ENCODE measurements around the gene TDRD3. TPM values are rescaled to one million over a fixed set of nuclear protein-coding genes. Genes with fewer than 3 reads are reported as not detected.
A peak's percentile ranks its signal among the peaks of the same experiment; 100 is the strongest.

TDRD3 gene
- polyA plus RNA-seq, 1 experiment, result 10.8 TPM

DNA sequence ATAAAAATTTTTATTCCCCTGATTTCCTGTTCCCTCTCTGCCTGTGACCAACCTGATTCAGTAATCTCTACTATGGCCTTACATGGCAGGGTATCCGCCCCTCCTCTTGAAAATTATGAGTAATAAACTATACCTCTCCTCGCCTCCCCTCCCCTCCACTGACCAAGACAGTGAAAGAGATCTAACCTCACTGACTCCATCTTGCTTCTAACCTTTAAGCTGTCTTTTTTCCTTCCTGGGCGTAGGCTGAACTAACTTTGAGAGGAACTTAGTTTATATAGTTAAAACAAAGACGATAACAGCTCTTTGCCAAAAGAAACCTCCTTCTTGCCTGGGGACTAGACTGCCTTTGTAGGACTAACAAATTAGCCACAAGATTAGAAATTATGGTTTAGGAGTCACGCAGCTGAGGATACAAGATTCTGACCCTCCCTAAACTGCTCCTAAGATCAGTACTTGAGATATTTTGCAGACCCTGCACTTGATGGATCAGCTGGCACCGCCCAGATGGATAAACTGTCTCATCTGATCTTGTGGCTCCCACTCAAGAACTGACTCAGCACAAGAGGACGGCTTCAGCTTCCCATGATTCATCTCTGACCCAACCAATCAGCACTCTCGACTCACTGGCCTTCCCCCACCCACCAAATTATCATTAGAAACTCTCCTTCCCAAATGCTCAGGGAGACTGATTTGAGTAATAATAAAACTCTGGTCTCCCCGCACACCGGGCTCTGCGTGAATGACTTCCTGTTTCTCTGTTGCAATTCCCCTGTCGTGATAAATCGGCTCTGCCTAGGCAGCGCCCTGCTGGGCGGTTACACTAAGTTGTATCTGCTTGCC lies 187.1 kb downstream of the TDRD3 start:
- POLR2A ChIA-PET, result no interaction called here

GRCh38 chr13:60584976-60585375 lies 188.0 kb downstream of the TDRD3 start:
- DNase-seq (ENCODE audit: low read depth, low spot score), result no peak
- H3K27me3 ChIP-seq (ENCODE audit: control insufficient read depth, insufficient read depth, low read length), result no peaks in the 10 kb centered on the region
- ChIA-PET CTCF (no interaction called here), POLR2A (no interaction called here)
- no peak overlapping the region for H3K27ac ChIP-seq (ENCODE audit: low read depth, low read length)
- no peak overlapping the region for H3K4me3 ChIP-seq (ENCODE audit: low read depth, low read length)
- TF ChIP-seq, protein P1, sequence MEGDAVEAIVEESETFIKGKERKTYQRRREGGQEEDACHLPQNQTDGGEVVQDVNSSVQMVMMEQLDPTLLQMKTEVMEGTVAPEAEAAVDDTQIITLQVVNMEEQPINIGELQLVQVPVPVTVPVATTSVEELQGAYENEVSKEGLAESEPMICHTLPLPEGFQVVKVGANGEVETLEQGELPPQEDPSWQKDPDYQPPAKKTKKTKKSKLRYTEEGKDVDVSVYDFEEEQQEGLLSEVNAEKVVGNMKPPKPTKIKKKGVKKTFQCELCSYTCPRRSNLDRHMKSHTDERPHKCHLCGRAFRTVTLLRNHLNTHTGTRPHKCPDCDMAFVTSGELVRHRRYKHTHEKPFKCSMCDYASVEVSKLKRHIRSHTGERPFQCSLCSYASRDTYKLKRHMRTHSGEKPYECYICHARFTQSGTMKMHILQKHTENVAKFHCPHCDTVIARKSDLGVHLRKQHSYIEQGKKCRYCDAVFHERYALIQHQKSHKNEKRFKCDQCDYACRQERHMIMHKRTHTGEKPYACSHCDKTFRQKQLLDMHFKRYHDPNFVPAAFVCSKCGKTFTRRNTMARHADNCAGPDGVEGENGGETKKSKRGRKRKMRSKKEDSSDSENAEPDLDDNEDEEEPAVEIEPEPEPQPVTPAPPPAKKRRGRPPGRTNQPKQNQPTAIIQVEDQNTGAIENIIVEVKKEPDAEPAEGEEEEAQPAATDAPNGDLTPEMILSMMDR (IDR thresholded peaks at IDR 0.05; ENCODE audit: low read depth, low read length), result no peak
- peaks cover 4% of the 10 kb centered on the region for H3K9me3 ChIP-seq (ENCODE audit: control insufficient read depth, insufficient read depth, low read length)

More for the DNA sequence above, 187.1 kb downstream of the TDRD3 start:
- H3K27ac ChIP-seq (ENCODE audit: low read depth, low read length), result no peak overlapping the region
- no peaks in the 10 kb centered on the region for H3K27me3 ChIP-seq (ENCODE audit: control insufficient read depth, insufficient read depth, low read length)
- peak; percentile 29 for DNase-seq (ENCODE audit: low read depth, low spot score)
- H3K9me3 ChIP-seq (ENCODE audit: control insufficient read depth, insufficient read depth, low read length), result peaks cover 4% of the 10 kb centered on the region
- CTCF ChIA-PET, result no interaction called here
- no peak overlapping the region for H3K4me3 ChIP-seq (ENCODE audit: low read depth, low read length)
- TF ChIP-seq, protein P1 (IDR thresholded peaks at IDR 0.05; ENCODE audit: low read depth, low read length), result no peak

- no peak for DNase-seq (ENCODE audit: low read depth, low spot score)
- TF ChIP-seq, protein P1 (IDR thresholded peaks at IDR 0.05; ENCODE audit: low read depth, low read length), result no peak
- Histone ChIP-seq H3K27ac (ENCODE audit: low read depth, low read length) (no peak overlapping the region), H3K27me3 (ENCODE audit: control insufficient read depth, insufficient read depth, low read length) (no peaks in the 10 kb centered on the region), H3K4me3 (ENCODE audit: low read depth, low read length) (no peak overlapping the region), H3K9me3 (ENCODE audit: control insufficient read depth, insufficient read depth, low read length) (no peaks in the 10 kb centered on the region)
- POLR2A ChIA-PET, result no interaction called here
- CTCF ChIA-PET, result no interaction called here
Observed at GRCh38 chr13:60590800-60591747, 194.1 kb downstream of the TDRD3 start.

GRCh38 chr13:60603049-60603448 lies 206.0 kb downstream of the TDRD3 start:
- no peaks in the 10 kb centered on the region for H3K9me3 ChIP-seq (ENCODE audit: control insufficient read depth, insufficient read depth, low read length)
- ChIA-PET CTCF (no interaction called here), POLR2A (no interaction called here)
- H3K27ac ChIP-seq (ENCODE audit: low read depth, low read length), result no peak overlapping the region
- TF ChIP-seq, protein P1 (IDR thresholded peaks at IDR 0.05; ENCODE audit: low read depth, low read length), result no peak
- no peak for DNase-seq (ENCODE audit: low read depth, low spot score)
- no peak overlapping the region for H3K4me3 ChIP-seq (ENCODE audit: low read depth, low read length)
- peaks cover 2% of the 10 kb centered on the region for H3K27me3 ChIP-seq (ENCODE audit: control insufficient read depth, insufficient read depth, low read length)

DNA sequence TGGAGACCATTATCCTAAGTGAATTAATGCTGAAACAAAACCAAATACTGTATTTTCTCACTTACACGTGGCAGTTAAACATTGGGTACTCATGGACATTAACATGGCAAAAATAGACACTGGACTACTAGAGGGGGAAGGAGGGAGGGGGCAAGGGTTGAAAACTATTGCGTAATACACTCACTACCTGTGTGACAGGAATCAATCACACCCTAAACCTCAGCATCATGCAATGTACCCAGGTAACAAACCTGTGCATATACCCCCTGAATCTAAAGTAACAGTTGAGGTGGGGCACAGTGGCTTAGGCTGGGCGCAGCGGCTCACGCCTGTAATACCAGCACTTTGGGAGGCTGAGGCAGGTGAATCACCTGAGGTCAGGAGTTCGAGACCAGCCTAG lies 207.0 kb downstream of the TDRD3 start:
- no peak overlapping the region for H3K4me3 ChIP-seq (ENCODE audit: low read depth, low read length)
- CTCF ChIA-PET, result no interaction called here
- TF ChIP-seq, protein P1 (IDR thresholded peaks at IDR 0.05; ENCODE audit: low read depth, low read length), result no peak
- H3K9me3 ChIP-seq (ENCODE audit: control insufficient read depth, insufficient read depth, low read length), result no peaks in the 10 kb centered on the region
- H3K27me3 ChIP-seq (ENCODE audit: control insufficient read depth, insufficient read depth, low read length), result no peaks in the 10 kb centered on the region
- no peak overlapping the region for H3K27ac ChIP-seq (ENCODE audit: low read depth, low read length)
- POLR2A ChIA-PET, result no interaction called here
- DNase-seq (ENCODE audit: low read depth, low spot score), result no peak
